Central memory CD8-positive, alpha-beta T cell (primary cell): ENCODE measurements around the gene LAMTOR1.
A peak's percentile ranks its signal among the peaks of the same experiment; 100 is the strongest.
"Not testable (repeated sequence)": the region's sequence is repeated elsewhere in the genome, so short reads cannot be mapped to it uniquely, and the experiment has no call there.

Source experiments
- ATAC-seq: fragments of 150-1000 bp; cut with Tn5 transposase; replicated peaks from 2 replicates; pipeline ENCODE4 v1.10.0; 2022; ENCODE audit warnings: mild to moderate bottlenecking, moderate FRiP score, moderate number of reproducible peaks; ENCODE audit not compliant: poor library complexity, severe bottlenecking; ENCODE audit errors: extremely low read depth
- DNase-seq, 2 donors: peaks; one replicate each; pipeline ENCODE4 v3.0.0; 2021; ENCODE audit warnings: low spot score in 2 of 2
- H3K27ac Mint-ChIP-seq: one replicate; pipeline ENCODE4 v1.8.0; 2022; ENCODE audit warnings: low read depth, mild to moderate bottlenecking, moderate library complexity, mixed read lengths
- H3K27me3 Mint-ChIP-seq: one replicate; pipeline ENCODE4 v1.8.0; 2022; ENCODE audit warnings: mixed read lengths
- H3K36me3 Mint-ChIP-seq: one replicate; pipeline ENCODE4 v1.8.0; 2022; ENCODE audit warnings: mild to moderate bottlenecking, moderate library complexity, mixed read lengths; ENCODE audit not compliant: insufficient read depth
- H3K4me1 Mint-ChIP-seq: one replicate; pipeline ENCODE4 v1.8.0; 2022; ENCODE audit warnings: mixed read lengths
- H3K4me3 Mint-ChIP-seq: one replicate; pipeline ENCODE4 v1.8.0; 2022; ENCODE audit warnings: mild to moderate bottlenecking, moderate library complexity, mixed read lengths
- H3K9me3 Mint-ChIP-seq: one replicate; pipeline ENCODE4 v1.8.0; 2022; ENCODE audit warnings: mixed read lengths

The LAMTOR1 gene

DNA sequence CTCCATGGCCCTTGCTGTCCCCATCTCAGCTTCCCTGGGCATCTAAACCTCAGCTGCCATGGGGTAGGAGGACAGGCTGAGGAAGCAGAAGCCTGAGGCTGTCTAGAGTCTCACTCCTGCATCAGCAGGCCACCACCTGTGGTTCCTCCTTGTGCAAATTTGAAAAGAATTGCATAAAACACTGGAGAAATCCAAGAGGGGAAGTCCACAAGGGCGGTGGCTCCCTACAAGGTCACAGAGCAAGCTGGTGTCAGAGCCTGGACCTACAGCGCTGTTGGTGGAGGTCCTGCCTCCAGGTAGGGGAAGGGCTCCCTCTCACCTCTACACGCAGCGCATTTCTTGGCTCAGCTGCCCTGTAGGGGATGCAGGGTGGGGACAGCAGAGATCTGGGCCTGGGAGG is 32.4 kb upstream of the LAMTOR1 start, which contains the start of gene FOLR3:
TSS of gene FOLR3 (plus strand) at position 253 of the 400 bp plus-strand sequence. CDS start 228 bp downstream, outside the sequence.
- H3K4me3 Mint-ChIP-seq, DNase-seq, H3K36me3 Mint-ChIP-seq, H3K27ac Mint-ChIP-seq, H3K4me1 Mint-ChIP-seq, H3K9me3 Mint-ChIP-seq, ATAC-seq: not testable (repeated sequence)
- H3K27me3 Mint-ChIP-seq: peaks cover 22% of the 10 kb centered on the region

DNA sequence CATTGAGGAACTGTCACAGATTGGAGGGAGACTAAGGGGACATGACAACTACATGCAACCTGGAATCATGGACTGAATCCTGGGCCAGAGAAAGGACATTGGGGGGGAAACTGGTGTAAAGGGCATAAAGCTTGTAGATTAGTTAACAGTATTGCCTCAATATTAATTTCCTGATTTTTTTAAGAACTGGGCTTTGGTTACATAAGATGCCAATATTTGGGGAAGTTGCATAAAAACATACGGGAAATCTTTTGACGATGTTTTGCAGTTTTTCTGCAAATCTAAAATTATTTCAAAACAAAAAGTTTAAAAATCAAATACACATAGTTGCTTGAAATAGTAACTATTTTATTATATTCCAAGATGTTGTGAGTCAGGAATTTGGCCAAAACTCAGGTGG is 29.5 kb upstream of the LAMTOR1 start:
- H3K36me3 Mint-ChIP-seq: peaks cover 1% of the 10 kb centered on the region
- ATAC-seq (no peak), DNase-seq (no peak)
- no peaks in the 10 kb centered on the region for H3K4me1 Mint-ChIP-seq
- no peak overlapping the region for H3K4me3 Mint-ChIP-seq
- H3K27me3 Mint-ChIP-seq: peaks cover 13% of the 10 kb centered on the region
- H3K9me3 Mint-ChIP-seq: peaks cover 11% of the 10 kb centered on the region
- no peak overlapping the region for H3K27ac Mint-ChIP-seq

DNA sequence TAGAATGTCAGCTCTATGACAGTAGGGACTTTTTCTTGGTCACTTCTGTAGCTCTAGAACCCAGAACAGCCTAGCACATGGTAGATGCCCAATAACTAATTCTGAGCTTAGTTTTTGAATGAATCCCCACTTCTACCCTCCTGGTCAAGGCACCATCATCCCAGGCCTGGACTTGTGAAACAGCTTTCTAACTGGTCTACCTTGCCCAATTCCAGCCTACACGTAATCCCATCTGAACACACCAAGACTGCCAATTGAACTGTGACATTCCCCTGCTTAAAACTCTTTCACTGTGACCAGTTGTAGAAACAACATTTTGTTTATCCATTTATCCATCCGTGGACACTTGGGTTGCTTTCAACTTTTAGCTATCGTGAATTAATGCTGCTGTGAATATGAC is 26.3 kb upstream of the LAMTOR1 start:
- peaks cover 11% of the 10 kb centered on the region for H3K9me3 Mint-ChIP-seq
- no peak for ATAC-seq

DNA sequence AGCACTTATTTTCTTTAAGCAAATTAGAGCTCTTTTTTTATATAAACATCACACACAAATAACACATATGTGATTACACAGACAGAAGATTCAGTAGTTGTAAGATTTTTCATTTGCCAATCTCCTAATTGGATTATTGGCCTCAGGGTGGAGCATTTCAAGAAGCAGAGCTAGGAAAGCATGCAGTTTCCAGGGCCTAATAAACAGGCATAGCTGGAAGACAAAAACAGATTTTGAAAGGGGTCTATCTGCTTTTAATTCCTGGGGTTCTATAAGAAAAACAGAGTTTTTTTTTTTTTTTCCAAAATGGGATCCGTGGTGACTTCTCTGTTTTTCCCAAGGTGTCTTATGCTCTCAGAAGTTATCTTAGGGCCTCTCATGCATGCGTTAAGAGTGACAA is 24.8 kb upstream of the LAMTOR1 start:
- no peak for ATAC-seq
- Mint-ChIP-seq H3K27me3 (peaks cover 2% of the 10 kb centered on the region), H3K27ac (no peak overlapping the region), H3K4me1 (no peaks in the 10 kb centered on the region), H3K36me3 (peaks cover 1% of the 10 kb centered on the region), H3K4me3 (no peak overlapping the region), H3K9me3 (peaks cover 11% of the 10 kb centered on the region)
- no peak for DNase-seq

More for the DNA sequence above, 26.3 kb upstream of the LAMTOR1 start:
- DNase-seq: no peak
- no peak overlapping the region for H3K27ac Mint-ChIP-seq
- H3K36me3 Mint-ChIP-seq: peaks cover 1% of the 10 kb centered on the region
- no peaks in the 10 kb centered on the region for H3K4me1 Mint-ChIP-seq
- H3K4me3 Mint-ChIP-seq: no peak overlapping the region
- peaks cover 13% of the 10 kb centered on the region for H3K27me3 Mint-ChIP-seq

DNA sequence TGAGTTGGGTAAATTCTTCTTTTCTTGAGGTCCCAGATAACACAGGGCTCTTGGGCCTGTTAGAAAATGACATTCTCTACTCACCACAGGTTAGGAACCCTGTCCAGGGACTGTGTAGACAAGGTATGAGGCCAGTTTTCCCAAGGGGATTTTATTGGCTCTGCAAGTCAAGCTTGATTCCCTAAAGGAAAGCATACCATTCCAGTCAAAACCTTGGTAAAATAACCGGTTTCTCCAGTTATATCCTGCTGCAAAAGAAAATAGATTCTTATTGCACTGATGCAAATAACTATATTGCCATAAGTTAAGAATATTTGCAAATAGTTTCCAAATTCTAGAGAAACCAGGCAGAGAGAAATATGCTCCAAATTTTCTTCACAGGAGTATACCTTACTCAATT is 22.9 kb upstream of the LAMTOR1 start:
- H3K9me3 Mint-ChIP-seq: peaks cover 11% of the 10 kb centered on the region
- no peak overlapping the region for H3K4me3 Mint-ChIP-seq
- peaks cover 6% of the 10 kb centered on the region for H3K27me3 Mint-ChIP-seq
- peaks cover 1% of the 10 kb centered on the region for H3K36me3 Mint-ChIP-seq
- H3K4me1 Mint-ChIP-seq: no peaks in the 10 kb centered on the region
- H3K27ac Mint-ChIP-seq: no peak overlapping the region
- DNase-seq (no peak), ATAC-seq (no peak)

DNA sequence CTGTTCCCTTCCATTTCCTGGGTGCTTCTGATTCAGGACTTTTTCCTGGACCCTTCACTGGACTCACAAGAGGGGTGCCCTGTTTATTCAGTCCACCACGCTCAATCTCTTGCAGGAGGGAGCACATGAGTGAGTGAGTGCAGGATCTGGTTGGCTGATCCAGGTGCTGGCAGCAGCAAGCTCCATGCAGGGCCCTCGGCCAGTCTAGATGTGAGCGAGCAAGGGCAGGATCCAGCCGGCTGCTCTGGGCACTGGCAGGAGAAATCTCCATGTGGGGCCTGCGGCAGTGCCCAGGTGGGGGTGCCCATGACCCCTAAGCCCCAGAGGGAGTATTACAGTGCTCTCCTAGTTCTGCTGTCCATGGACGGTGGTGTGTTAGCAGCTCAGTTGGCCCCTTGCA is 20.9 kb upstream of the LAMTOR1 start:
- Mint-ChIP-seq H3K27me3 (peaks cover 17% of the 10 kb centered on the region), H3K27ac (no peak overlapping the region), H3K4me1 (no peaks in the 10 kb centered on the region), H3K9me3 (peaks cover 8% of the 10 kb centered on the region), H3K36me3 (peaks cover 1% of the 10 kb centered on the region), H3K4me3 (no peak overlapping the region)
- ATAC-seq (no peak), DNase-seq (no peak)

DNA sequence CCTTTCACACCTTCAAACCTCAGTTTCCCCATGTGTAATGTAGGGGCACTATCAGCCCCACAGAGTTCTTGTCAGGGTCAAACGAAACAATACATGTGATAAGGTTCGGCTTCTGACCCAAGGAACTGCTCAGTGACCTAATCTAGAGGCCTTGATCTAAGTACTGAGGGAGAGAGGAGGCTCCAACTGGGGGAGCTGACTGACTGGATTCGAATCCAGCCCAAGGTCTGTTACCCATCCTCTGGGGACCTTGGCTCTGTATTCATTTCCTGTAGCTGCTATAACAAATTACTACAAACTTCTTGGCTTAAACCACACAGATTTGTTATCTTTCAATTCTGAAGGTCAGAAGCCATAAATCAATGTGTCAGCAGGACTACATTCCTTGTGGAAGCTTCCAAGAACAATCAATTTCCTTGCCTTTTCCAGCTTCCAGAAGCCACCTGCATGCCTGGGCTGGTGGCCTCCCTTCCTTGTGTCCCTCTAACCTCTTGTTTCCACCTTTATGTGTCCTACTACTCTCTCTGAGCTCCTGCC is 20.1 kb upstream of the LAMTOR1 start:
- H3K36me3 Mint-ChIP-seq: no peaks in the 10 kb centered on the region
- H3K27me3 Mint-ChIP-seq: peaks cover 26% of the 10 kb centered on the region
- no peak overlapping the region for H3K27ac Mint-ChIP-seq
- no peak overlapping the region for H3K4me3 Mint-ChIP-seq
- ATAC-seq: no peak
- H3K4me1 Mint-ChIP-seq: no peaks in the 10 kb centered on the region
- no peak for DNase-seq
- H3K9me3 Mint-ChIP-seq: no peaks in the 10 kb centered on the region

DNA sequence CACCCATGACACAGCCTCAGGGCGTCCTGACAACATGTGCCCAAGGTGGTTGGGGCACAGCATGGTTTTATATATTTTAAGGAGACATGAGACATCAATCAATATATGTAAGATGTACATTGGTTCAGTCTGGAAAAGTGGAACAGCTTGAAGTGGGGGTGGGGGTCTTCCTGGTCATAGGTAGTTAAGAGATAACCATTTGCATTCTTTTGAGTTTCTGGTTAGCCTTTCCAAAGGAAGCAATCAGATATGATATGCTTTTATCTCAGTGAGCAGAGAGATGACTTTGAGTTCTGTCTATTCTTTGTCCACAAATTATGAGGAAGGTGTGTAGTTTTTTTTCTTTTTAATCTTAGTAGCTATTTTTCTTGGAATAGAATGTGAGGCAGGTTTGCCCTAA is 19.5 kb upstream of the LAMTOR1 start:
- Mint-ChIP-seq H3K36me3 (no peaks in the 10 kb centered on the region), H3K27me3 (peaks cover 26% of the 10 kb centered on the region), H3K4me1 (no peaks in the 10 kb centered on the region), H3K4me3 (no peak overlapping the region), H3K27ac (no peak overlapping the region), H3K9me3 (no peaks in the 10 kb centered on the region)
- DNase-seq (no peak), ATAC-seq (no peak)

DNA sequence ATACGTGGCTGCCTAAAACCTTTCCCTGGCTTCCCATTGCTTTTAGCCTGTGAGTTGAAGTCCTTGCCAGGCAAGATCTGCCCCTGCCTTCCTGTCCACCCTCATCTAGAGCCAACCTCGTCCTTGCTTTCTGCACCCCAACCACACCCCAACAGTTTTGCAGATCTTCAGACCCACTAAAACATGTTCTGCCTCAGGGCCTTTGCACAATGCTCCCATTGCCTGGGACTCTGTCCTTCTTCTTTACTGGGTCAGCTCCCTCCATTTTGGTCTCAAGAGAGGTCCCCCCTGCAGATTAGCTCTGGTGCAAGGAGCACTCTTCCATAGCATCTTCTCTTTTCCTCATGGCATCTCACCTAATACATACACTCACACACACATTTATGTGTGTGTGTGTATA is 17.8 kb upstream of the LAMTOR1 start:
- H3K4me3 Mint-ChIP-seq: no peak overlapping the region
- ATAC-seq: no peak
- H3K27ac Mint-ChIP-seq: no peak overlapping the region
- peaks cover 26% of the 10 kb centered on the region for H3K27me3 Mint-ChIP-seq
- no peaks in the 10 kb centered on the region for H3K4me1 Mint-ChIP-seq
- H3K36me3 Mint-ChIP-seq: no peaks in the 10 kb centered on the region
- no peak for DNase-seq
- H3K9me3 Mint-ChIP-seq: no peaks in the 10 kb centered on the region

DNA sequence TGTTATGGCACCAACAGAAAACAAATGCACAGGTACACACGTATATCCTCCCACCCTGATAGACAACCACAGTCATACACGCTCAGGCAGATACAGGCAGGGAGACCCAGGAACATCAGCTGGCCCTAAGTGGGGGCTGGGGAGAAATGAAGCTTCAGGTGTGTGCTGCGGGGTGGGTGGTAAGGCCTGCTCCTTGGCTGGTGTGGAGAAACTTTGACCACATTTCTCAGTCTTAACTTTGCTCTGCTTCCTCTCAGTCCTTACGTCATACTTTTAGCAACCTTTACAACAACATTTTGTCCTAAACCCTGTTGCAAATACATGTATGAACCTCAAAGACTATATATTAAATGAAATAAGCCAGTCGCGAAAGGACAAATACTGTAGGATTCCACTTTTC is 16.1 kb upstream of the LAMTOR1 start:
- DNase-seq (no peak), ATAC-seq (no peak)
- H3K4me1 Mint-ChIP-seq: no peaks in the 10 kb centered on the region
- H3K4me3 Mint-ChIP-seq: no peak overlapping the region
- peaks cover 26% of the 10 kb centered on the region for H3K27me3 Mint-ChIP-seq
- no peak overlapping the region for H3K27ac Mint-ChIP-seq
- peaks cover 2% of the 10 kb centered on the region for H3K36me3 Mint-ChIP-seq
- H3K9me3 Mint-ChIP-seq: no peaks in the 10 kb centered on the region

DNA sequence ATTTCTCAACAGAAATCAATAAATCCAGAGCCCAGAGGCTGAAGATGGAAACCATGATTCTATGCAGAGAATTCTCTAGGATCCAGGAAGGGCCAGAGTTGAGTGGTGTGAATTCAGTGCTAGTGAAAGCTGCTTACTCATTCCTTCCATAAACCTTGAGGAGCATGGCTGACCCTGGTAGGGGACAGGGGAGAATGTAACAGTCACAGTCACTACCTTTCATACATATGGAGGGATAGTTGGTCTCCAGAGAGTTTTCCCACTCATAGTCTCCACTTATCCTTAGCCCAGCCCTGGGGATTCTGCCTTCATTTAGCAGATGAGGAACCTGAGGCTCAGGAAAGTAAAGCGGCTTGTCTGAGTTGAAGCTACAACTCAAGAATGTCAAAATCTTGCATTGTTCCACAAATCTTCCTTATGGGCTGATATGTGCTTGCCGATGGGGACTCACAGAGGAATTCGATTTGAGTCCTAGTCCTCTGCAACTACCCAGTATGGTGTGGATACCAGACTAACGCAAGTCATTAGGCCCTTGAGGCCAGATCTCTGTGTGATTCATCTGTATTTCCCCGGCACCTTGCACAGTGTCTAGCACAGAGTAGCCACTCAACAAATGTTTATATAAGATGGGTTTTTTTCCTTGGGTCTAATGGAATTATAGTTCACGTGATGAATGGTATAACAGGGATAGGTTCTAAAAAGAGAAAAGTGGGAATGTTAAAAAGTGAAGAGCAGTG is 13.1 kb upstream of the LAMTOR1 start:
- no peak overlapping the region for H3K27ac Mint-ChIP-seq
- H3K27me3 Mint-ChIP-seq: peaks cover 22% of the 10 kb centered on the region
- DNase-seq (no peak), ATAC-seq (no peak)
- H3K36me3 Mint-ChIP-seq: peaks cover 13% of the 10 kb centered on the region
- no peaks in the 10 kb centered on the region for H3K9me3 Mint-ChIP-seq
- H3K4me3 Mint-ChIP-seq: no peak overlapping the region
- H3K4me1 Mint-ChIP-seq: peaks cover 15% of the 10 kb centered on the region

DNA sequence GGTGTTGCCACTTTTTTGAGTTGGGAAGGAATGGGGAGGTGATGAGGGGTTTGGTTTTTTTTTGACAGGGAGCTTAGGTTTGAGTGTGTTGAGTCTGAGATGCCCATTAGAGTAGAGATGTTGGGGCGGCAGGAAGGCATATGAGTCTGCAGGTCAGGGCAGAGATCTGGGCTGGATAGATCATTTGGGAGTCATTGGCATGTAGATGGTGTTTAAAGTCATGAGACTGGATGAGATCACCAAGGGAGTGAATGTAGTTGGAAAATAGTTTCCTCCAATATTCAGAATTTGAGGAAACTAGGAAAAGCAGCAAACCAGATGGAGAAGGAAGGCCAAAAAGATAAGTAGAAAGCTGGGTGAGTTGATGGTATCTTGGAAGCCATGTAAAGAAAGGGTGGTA is 11.5 kb upstream of the LAMTOR1 start:
- H3K9me3 Mint-ChIP-seq: no peaks in the 10 kb centered on the region
- peaks cover 19% of the 10 kb centered on the region for H3K4me1 Mint-ChIP-seq
- no peak for DNase-seq
- ATAC-seq: no peak
- peak overlapping the region; percentile 3 for H3K27ac Mint-ChIP-seq
- H3K27me3 Mint-ChIP-seq: peaks cover 14% of the 10 kb centered on the region
- no peak overlapping the region for H3K4me3 Mint-ChIP-seq
- H3K36me3 Mint-ChIP-seq: peaks cover 13% of the 10 kb centered on the region

DNA sequence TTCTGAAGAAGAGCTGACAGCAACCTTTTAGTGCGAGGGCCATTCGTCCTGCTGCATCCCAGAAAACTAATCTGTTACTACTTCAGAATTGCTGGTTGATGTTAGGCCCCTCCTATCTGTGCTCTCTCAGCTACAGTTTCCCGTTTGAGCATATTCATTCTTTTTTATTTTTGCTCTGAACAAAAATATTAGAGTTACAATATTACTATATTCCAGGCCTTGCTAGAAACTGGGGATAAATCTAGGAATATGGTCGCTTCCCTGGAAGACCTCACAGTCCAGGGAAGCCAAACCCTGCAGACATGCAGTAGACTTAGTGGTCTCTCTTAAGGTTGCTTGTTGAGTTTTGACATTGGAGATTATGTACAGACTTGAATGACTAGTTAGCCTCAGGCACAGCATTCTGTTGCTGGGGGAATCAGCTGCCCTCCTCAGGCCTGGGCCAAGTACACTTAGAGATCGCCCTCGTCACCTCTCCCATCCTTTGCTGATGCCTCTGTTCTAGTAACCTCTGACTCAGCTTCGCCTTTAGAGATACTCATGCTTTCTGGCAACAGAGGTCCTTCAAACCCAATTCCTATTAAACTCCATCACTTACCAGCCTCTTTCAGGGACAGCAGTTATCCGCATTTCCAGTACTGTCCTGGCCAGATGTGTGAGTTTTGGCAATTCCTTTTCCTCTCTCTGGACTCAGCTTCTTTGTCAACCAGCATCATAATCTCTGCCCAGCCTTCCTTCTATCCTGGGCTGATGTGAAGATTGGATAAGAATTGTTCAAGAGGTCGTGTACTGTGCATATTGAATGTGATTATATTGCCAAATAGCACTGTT is 10.1 kb upstream of the LAMTOR1 start:
- H3K27me3 Mint-ChIP-seq: no peaks in the 10 kb centered on the region
- peaks cover 15% of the 10 kb centered on the region for H3K36me3 Mint-ChIP-seq
- peaks cover 19% of the 10 kb centered on the region for H3K4me1 Mint-ChIP-seq
- no peaks in the 10 kb centered on the region for H3K9me3 Mint-ChIP-seq
- peak overlapping the region; percentile 88 for H3K4me3 Mint-ChIP-seq
- DNase-seq: no peak
- peak overlapping the region; percentile 96 for H3K27ac Mint-ChIP-seq
- ATAC-seq: peak; percentile 10
